Forelimb muscle (tissue), 1 donor: Measurements from ENCODE around the gene ELP5. TPM values are rescaled to one million over a fixed set of nuclear protein-coding genes. Genes with fewer than 3 reads are reported as not detected.

Source experiments
- polyA plus RNA-seq: library from polyadenylated mRNA; unstranded; fragments of 120-200 nt; gene quantifications from one replicate; pipeline ENCODE4 v1.2.1, GENCODE V29; 2013; ENCODE audit not compliant: insufficient read length

ELP5 gene
- polyA plus RNA-seq, 1 donor, result 48.5 TPM

Other genes with a start within 250 kb of the ELP5 start
- gene RNASEK, start 239.6 kb upstream of the ELP5 start, polyA plus RNA-seq, result 118 TPM
- gene BCL6B, start 229.2 kb upstream of the ELP5 start, polyA plus RNA-seq, result 19.3 TPM
- gene SLC16A13, start 216.2 kb upstream of the ELP5 start, polyA plus RNA-seq, result 0.96 TPM
- 0.33 TPM for gene SLC16A11, start 208.1 kb upstream of the ELP5 start, polyA plus RNA-seq
- gene CLEC10A, start 172.0 kb upstream of the ELP5 start, polyA plus RNA-seq, result 2.2 TPM
- 0.11 TPM for gene ASGR2, start 137.4 kb upstream of the ELP5 start, polyA plus RNA-seq
- gene ASGR1, start 72.8 kb upstream of the ELP5 start, polyA plus RNA-seq, result 2.3 TPM
- gene DLG4, start 32.4 kb upstream of the ELP5 start, polyA plus RNA-seq, result 18.0 TPM
- 243 TPM for gene ACADVL, start 32.3 kb upstream of the ELP5 start, polyA plus RNA-seq
- 36.2 TPM for gene DVL2, start 17.7 kb upstream of the ELP5 start, polyA plus RNA-seq
- gene PHF23, start 12.8 kb upstream of the ELP5 start, polyA plus RNA-seq, result 35.7 TPM
- gene GABARAP, start 9.8 kb upstream of the ELP5 start, polyA plus RNA-seq, result 246 TPM
- 187 TPM for gene CTDNEP1, start 481 bp upstream of the ELP5 start, polyA plus RNA-seq
- 0.99 TPM for gene CLDN7, start 10.3 kb downstream of the ELP5 start, polyA plus RNA-seq
- 39.2 TPM for gene SLC2A4, start 29.5 kb downstream of the ELP5 start, polyA plus RNA-seq
- 2.4 TPM for gene YBX2, start 42.4 kb downstream of the ELP5 start, polyA plus RNA-seq
- 281 TPM for gene EIF5A, start 55.4 kb downstream of the ELP5 start, polyA plus RNA-seq
- gene GPS2, start 63.1 kb downstream of the ELP5 start, polyA plus RNA-seq, result 60.5 TPM
- gene NEURL4, start 77.1 kb downstream of the ELP5 start, polyA plus RNA-seq, result 18.7 TPM
- 11.3 TPM for gene ACAP1, start 84.3 kb downstream of the ELP5 start, polyA plus RNA-seq
- gene KCTD11, start 99.9 kb downstream of the ELP5 start, polyA plus RNA-seq, result 6.5 TPM
- gene TMEM95, start 102.9 kb downstream of the ELP5 start, polyA plus RNA-seq, result not detected
- gene TNK1, start 128.9 kb downstream of the ELP5 start, polyA plus RNA-seq, result 0.71 TPM
- 27.7 TPM for gene PLSCR3, start 142.3 kb downstream of the ELP5 start, polyA plus RNA-seq
- 55.6 TPM for gene TMEM256, start 151.9 kb downstream of the ELP5 start, polyA plus RNA-seq
- gene NLGN2, start 155.6 kb downstream of the ELP5 start, polyA plus RNA-seq, result 24.5 TPM
- not detected for gene SPEM1, start 168.1 kb downstream of the ELP5 start, polyA plus RNA-seq
- not detected for gene SPEM2, start 173.4 kb downstream of the ELP5 start, polyA plus RNA-seq
- not detected for gene SPEM3, start 176.6 kb downstream of the ELP5 start, polyA plus RNA-seq
- 0.87 TPM for gene TMEM102, start 183.2 kb downstream of the ELP5 start, polyA plus RNA-seq
- gene FGF11, start 187.3 kb downstream of the ELP5 start, polyA plus RNA-seq, result 1.4 TPM
- gene CHRNB1, start 192.8 kb downstream of the ELP5 start, polyA plus RNA-seq, result 89.3 TPM
- 25.1 TPM for gene ZBTB4, start 227.4 kb downstream of the ELP5 start, polyA plus RNA-seq
- gene SLC35G6, start 229.2 kb downstream of the ELP5 start, polyA plus RNA-seq, result 0.15 TPM
- gene POLR2A, start 232.2 kb downstream of the ELP5 start, polyA plus RNA-seq, result 53.3 TPM